Activated T-helper 1 cell treated with anti-CD3 and anti-CD28 coated beads, Interleukin-2, amount 50 U/mL, for 16 hours (primary cell): ENCODE data around the gene PEF1.
A peak's percentile ranks its signal among the peaks of the same experiment; 100 is the strongest.
"Not testable (repeated sequence)": the region's sequence is repeated elsewhere in the genome, so short reads cannot be mapped to it uniquely, and the experiment has no call there.

ENCODE experiments used
- DNase-seq, 2 donors: peaks; one replicate each; pipeline ENCODE4 v3.0.0-alpha.2; 2020; ENCODE audit warnings: low read depth in 1 of 2, low spot score in 1 of 2

The PEF1 gene

DNA sequence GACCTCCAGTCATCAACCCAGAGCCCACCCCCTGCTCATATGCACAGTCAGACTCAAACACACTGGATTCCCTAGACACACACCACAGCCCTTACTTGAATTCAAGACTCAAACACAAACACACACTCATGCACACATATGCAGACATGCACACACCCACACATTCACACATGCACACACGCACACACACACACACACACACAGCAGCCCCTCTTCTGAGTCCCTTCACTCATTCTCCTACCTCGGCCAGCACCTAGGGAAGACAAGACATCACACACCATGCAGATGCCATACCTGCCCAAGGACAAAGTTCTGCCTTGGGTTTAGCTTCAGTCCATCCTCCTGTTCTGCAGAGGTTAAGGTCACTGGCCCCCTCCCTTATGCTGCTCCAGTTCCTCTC is 28.7 kb downstream of the PEF1 start:
- DNase-seq, result no peak

DNA sequence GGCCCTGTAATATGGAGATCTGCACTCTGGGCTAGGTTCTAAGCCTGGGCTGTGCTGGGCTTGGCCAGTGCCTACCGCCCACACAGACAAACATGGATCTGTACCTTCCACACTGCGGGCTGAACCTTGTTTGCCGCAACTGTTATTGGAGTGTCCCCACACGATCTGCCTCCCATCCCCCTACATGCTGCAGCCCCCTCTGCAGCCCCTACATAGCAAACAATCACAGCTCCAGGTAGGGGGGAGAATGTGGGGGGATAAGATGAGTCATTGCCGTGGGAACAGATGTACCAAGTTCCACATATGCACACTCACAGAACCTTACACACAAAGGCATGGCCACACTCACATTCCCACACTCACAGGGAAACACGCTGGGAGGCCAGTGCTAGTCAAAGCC is 29.3 kb downstream of the PEF1 start:
- no peak for DNase-seq

DNA sequence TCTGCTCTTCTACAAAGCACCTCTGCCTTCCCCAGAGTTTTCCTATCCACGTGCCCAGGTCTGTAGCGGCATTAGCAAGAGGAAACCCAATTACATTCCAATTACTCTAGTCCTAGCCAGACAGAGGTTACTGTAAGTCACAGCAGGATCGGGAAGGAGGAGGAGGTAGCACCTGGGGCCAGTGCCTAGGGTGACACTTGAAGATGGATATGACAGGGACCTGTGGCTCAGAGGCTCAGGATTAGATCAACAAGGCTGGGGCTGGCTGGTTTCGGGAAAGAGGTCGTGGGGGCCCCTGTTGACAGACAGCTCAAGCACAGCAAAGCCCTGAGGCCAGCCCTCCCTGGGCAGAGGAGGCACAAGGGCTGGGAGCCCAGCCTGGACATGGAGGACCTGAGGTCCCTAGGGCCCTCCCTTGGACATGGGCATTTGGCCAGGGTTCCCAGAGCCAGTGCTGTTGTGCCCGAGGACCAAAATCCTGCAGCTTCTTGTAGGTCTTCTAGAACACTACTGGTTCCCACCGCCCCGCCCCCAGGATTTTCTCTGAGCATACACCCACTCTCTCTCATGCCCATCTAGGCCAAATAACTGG is 30.2 kb downstream of the PEF1 start:
- no peak for DNase-seq

DNA sequence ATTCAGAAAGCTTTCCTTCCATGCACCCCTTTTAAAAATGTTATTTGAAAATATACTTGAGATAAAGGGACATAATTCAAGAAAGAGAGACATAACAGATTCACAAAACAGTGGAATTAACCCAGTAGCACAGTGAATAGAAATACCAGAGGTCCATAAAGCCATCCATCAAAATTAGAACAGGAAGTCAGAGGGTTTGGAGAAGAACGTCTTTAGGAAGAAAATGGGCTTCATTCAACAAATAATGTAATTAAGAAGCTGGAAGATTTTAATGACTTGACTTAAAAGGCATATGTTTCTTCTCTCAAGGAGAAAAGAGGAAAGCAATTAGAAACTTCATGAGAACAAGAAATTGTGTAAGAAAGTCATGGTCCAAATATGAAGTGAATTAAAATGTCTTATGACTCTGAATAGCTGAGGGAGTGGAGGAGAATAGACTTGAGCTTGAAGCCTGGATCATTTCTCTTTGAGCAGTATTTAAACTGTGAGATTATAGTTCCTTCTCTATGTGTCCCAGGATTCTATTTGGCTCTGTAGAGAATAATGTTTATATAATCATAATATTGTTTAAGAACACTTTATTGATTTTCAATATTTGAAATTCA is 35.1 kb downstream of the PEF1 start:
- DNase-seq, result no peak

DNA sequence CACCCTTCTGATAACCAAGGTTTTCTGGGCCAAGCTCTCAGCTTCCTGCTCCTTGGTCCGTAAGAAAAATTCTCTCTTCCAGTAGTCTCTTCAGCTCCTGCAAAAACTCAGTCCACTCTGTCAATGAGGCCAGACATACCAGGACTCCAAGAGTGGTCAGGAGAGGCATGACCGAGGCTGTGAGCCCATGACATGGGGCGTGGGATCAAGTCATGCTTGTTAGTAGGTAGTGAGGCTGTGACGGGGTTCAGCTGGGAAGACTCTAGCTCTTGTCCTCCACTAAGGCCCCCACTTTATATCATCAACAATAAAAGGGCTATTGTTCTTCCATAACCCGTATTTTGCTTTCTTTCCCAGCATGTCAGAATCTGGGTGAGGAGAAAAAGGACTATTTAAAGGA is 37.3 kb downstream of the PEF1 start:
- DNase-seq, result no peak

DNA sequence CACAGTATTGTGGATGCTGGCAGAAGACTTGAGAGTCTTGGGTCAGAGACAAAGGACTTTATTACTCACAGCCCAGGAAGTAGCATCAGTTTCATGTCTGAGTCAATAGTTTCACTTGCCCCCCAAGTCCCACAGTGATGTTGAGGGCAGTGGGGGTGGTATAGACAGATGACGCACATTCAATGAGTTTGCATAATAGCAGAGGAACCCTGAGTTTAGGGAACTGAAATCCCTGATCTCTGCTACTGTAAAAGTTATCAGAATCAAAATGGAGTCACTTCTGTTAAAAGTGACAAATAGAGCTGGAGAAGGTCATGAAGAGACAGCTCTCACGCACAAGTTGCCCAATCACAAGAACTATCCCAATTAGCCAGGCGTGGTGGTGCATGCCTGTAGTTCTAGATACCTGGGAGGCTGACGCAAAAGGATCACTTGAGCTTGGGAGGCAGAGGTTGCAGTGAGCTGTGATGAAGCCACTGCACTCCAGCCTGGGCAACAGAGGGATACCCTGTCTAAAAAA is 38.7 kb downstream of the PEF1 start:
- no peak for DNase-seq

DNA sequence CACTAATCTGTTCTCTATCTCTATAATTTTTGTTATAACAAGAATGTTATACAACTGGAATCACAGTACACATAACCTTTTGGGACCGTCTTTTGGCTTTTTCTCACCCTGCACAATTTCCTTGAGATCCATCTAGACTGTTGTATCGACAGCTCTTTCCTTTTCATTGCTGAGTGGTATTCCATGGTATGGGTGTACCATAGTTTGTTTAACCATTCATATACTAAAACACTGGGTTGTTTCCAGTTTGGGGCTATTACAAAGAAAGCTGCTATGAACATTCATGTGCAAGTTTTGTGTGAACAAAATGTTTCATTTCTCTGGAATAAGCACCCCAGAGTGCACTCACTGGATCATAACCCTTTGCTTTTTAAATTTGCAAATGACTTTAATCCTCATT is 42.6 kb downstream of the PEF1 start:
- no peak for DNase-seq

DNA sequence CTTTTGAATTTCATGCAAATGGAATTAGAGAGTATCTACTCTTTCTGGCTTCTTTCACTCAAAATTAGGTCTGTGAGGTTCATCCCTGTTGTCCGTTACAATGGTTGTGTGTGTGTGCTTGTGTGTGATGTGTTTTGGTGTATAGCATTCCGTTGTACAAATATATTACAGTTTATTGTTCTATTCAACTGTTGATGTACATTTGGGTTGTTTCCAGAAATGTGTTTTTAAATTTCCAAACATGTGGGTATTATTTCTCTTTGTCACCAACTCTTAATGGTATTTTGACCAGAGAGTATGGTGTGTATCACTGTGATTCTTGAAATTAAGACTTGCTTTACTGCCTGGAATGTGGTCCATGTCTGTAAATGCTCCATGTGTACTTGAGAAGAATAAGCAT is 44.0 kb downstream of the PEF1 start:
- no peak for DNase-seq

DNA sequence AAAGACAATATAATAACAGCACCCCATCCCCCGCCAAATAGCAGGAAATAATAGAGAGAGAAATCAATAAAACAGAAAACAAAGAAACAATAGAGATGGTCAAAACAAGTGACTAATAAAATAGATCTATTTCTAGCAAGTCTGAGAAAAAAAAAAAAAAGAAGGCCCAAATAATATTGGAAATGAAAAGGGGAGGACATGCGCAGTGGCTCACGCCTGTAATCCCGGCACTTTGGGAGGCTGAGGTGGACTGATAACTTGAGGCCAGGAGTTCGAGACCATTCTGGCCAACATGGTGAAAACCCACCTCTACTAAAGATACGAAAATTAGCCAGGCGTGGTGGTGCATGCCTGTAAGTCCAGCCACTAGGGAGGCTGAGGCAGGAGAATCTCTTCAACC is 45.7 kb downstream of the PEF1 start:
- DNase-seq, result no peak

DNA sequence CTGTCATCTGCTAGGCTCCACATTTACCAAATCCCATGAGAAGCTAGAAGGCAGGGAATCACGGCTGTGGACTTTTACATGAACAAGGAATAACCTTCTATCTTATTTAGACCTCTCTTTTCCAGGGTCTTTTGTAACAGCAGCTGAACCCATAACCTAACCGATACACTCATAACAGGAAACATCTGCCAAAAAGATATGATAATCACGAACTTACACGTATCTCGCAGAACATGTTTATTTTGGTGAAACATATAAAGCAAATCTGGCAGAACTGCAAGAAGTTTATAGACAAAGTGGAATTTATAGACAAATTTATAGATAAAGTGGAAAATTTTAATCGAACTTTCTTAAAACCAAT is 48.0 kb downstream of the PEF1 start:
- no peak for DNase-seq

DNA sequence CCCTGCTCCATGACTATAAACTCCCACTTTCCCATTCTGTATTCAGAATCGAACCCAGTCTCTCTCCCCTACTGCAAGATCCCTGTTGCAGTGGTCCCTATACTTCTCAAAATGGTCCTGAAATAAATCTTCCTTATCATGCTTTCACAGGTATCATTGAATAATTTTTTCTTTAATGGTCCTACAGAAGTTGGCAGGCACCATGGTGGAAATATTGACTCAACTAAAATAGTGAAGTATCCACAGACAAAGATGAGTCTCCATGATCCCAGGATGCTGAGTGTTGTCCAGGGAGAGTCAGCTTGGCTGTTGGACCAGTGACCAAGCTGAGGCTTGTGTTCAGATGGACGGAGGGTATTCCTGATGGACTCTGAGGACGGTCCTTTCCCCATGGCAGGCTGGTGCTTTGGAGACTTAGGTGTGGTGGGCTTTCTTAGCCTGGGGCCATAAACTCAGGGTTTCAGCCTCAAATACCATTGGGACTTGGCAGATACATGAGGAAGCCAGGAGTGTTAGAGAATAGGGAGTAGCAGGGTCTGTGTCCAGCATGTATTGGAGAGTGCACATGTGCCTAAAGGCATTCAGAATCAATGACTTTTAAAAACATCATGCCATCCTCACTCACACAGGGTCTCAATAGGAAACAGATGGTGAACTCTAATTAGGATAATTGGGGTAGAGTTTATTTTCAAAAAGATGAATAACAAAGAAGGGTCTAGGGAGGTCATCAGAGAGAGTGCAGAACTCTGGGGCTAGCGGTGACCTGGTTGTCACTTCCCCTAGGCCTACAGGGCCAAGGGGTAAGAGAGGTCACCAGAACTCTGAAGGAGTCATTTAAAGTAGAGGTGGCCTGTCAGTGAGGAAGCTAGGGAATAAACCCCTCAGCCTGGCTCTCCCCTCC is 48.6 kb downstream of the PEF1 start:
- DNase-seq, result no peak

DNA sequence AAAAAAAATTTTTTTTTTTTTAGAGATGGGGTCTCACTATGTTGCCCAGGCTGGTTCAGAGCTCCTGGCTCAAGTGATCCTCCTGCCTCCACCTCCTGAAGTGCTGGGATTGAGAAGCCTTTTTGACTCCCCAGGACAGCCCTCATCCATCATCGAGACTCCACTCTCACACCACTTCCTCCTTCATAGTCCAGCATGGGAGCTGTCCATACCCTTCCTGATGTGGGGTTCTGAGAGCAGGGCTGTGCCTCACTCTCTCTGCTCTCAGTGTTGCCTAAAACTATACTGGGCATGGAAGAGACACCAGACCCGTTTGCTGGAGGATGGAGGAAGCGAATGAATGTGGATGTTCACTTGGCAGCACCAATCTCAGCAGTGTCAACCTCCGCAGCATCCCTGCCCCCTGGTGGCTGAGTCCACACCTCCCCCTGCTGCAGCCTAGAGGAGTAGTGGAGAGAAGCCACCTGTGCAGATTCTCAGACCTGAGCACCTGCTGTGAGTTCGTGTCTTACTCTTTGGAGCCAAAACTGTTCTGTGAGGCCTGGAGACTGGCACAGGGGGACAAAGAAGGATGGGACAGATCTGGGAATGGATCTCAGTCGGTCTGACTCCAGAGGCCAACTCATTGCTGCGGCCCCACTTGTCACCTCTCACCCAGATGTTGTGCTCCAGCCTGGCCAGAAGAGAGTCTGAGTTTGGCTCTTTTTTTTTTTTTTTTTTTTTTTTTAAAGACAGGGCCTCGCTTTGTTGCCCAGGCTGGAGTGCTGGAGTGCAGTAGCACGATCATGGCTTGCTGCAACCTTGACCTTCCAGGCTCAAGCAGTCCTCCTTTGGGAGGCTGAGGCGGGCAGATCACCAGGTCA is 50.7 kb downstream of the PEF1 start:
- DNase-seq, result peak in 1 of 2 donors; percentile 48

DNA sequence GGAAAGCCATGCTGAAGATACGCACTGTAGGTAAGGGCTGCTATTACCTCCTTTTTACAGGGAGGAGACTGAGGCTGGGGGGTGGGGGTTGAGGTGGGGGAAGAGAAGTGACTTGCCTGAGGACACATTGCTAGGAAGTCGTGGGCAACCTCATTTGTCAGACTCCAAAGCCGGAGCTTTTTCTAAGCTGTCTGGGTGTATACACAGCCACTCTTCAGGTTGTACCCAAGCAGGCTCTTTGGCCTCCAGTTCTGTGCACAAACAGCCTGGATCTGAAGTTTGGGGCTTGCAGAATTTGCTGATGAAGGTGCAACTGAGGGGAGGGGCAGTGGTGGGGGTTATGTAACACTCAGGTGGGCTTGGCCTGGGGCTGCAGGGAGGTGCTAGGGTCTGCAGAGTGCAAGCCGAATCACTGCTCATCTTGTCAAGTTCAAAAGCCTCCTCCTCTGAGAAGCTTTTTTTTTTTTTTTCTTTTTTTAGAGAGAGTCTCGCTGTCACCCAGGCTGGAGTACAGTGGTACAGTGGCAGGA is 51.5 kb downstream of the PEF1 start:
- no peak for DNase-seq

DNA sequence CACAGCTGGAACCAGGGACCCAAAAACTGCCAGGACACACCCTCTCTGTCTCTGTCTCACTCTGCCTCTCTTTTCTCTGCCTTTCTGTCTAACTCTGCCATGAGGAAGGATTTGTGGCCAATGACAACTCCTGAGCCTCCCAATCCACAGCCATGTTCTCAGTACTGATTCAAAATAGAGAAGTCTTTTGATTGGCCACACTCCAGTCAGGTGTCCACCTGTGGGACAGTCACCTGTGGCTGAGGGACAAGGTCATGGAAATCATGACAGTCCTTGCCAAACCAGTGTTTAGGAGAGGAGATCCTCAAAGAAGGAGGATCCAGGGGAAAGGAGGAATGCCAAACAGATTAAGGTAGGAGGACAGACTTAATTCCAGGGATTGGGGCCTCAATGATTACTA is 52.5 kb downstream of the PEF1 start:
- no peak for DNase-seq

DNA sequence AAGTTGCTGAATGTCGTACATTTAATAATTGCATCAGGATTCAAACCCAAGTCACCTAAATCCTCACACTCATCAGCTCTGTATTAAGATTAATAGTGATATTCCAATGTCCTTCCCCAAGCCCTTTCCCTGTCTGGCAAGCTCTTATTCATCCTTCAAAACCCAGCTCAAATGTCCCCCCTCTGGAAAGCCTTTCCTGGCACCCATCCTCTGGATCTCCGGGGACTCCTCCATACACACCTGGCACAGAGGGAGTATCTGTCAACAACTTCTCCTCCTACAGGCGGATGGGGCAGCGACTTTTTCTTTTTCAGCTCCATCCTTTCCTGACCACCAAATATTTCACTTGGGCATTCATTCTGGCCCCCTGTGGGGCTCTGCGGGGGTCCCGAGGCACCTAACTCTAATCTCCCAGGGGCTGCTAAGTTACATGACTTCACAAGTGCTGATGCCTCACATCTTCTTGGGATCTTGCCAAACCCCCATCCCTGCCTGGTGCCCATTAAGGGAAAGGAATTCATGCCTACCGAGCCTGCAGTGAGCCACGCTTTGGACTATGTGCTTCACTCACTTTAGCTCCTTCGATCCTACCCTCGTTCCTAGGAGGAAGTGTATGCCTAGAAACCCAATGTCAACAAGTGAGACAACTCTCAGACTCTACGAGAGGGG is 53.1 kb downstream of the PEF1 start:
- no peak for DNase-seq

DNA sequence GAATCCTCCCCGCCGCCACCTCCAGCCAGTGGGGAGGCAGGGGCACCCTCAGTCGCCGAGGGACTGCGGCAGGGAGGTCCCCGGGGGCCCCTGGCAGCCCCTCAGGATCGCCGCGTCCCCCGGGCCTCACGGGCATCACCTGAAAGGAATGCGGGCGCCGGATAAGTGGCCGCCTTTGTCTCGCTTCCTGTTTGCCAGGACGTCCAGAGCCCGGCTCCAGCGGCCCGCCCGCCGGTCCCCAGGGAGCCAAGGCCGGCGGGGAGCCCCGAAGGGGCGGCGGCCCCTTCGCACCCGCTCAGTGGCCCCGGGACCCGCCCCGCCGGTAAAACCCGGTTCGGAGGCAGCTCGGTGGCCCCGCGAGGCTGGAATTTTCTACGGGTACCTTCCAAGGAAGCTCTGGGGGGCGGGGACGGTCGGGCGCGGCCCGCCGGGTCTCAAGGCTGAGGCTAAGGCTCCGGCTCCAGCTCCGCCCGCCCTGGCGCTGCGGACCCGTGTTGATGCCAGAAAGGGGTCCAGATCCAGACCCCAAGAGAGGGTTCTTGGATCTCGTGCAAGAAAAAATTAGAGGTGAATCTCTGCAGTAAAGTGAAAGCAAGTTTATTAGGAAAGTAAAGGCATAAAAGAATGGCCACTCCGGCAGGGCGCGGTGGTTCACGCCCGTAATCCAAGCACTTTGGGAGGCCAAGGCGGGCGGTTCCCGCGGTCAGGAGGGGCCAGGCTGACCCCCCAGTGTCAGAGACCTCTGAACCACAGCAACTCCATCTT is 55.7 kb downstream of the PEF1 start:
- DNase-seq, result no peak

DNA sequence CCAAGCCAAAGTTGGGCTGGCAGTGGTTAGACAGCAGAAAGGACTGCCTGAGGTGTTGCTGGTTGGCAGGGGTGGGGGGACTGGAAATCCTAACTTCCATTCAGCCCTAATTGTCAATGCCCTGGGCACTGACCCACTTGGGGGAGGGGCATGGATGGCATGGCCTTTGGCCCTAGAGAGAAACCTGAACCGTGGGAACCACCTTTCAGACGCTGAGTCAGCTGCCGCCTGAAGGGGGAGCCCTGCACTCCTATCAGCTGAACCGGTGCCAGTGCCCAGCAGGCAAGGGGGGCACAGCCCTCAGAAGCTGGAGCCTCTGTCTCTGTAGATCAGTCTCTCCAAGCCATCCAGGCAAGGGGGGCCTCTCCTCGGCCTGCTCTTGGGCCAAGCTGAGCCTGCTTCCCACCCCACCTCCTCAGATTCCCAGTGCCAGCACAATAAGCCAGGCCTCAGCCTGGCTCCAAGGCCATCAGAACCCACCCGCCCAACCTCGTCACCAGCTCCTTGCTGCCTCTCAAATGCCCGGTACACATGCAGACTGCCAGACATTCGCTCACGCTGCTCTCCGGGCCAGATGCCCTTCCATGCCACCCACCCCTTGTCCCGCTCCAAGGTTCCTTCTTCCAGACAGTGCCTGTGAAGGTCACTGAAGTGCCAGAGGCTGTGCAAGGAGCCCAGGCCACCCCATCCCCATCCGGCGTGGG is 56.8 kb downstream of the PEF1 start:
- DNase-seq, result no peak

DNA sequence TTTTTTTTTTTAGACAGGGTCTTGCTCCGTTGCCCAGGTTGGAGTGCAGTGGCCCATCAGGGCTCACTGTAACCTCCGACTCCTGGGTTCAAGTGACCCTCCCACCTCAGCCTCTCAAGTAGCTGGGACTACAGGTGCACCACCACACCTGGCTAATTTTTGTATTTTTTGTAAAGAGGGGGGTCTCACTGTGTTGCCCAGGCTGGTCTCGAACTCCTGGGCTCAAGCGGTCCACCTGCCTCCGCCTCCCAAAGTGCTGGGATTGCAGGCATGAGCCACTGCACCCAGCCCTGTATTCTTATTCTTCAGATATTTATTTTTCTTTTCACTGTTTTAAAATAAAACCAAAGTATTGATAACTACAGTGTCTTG is 57.4 kb downstream of the PEF1 start:
- not testable (repeated sequence) for DNase-seq
